ENCODE results near the gene PIP4K2A. TPM values are rescaled to one million over a fixed set of nuclear protein-coding genes. Genes with fewer than 3 reads are reported as not detected.

The PIP4K2A gene
- total and polyA plus RNA-seq, 9 donors, result 4.3 to 85.6 (median 18.4) TPM

- WGBS, 3 donors, result 74 to 77% (median 75%) methylated on average over 5 of the region's 5 CpGs
- H3K36me3 ChIP-seq, result no peaks in the 10 kb centered on the region
- intact Hi-C loops (cut with DNase I), result no loop called here
- TF ChIP-seq EP300 (IDR thresholded peaks at IDR 0.05) (no peak), CTCF (IDR thresholded peaks at IDR 0.05) (no peak), POLR2A (IDR thresholded peaks at IDR 0.05) (no peak)
- H3K4me3 ChIP-seq, result no peak overlapping the region
- H3K27ac ChIP-seq, result no peak overlapping the region
- DNase-seq, result no peak
- peaks cover 4% of the 10 kb centered on the region for H3K4me1 ChIP-seq (ENCODE audit: insufficient read depth)
- no peaks in the 10 kb centered on the region for H3K9me3 ChIP-seq
- no peaks in the 10 kb centered on the region for H3K27me3 ChIP-seq
Measured at GRCh38 chr10:22647244-22647643, 67.1 kb downstream of the PIP4K2A start.

GRCh38 chr10:22646388-22646853 is 68.0 kb downstream of the PIP4K2A start:
- intact Hi-C loops (cut with DNase I), result no loop called here
- no peak for DNase-seq
- WGBS, 3 donors, result 76 to 86% (median 83%) methylated on average over 2 of the region's 2 CpGs
- H3K4me1 ChIP-seq (ENCODE audit: insufficient read depth), result peaks cover 2% of the 10 kb centered on the region
- no peak overlapping the region for H3K4me3 ChIP-seq
- H3K9me3 ChIP-seq, result no peaks in the 10 kb centered on the region
- no peak for TF ChIP-seq CTCF (IDR thresholded peaks at IDR 0.05)
- no peak for TF ChIP-seq EP300 (IDR thresholded peaks at IDR 0.05)
- no peaks in the 10 kb centered on the region for H3K27me3 ChIP-seq
- no peaks in the 10 kb centered on the region for H3K36me3 ChIP-seq
- H3K27ac ChIP-seq, result no peak overlapping the region

- no peaks in the 10 kb centered on the region for H3K27me3 ChIP-seq
- intact Hi-C loops (cut with DNase I), result no loop called here
- no peak for TF ChIP-seq POLR2A (IDR thresholded peaks at IDR 0.05)
- TF ChIP-seq EP300 (IDR thresholded peaks at IDR 0.05), result no peak
- no peak for TF ChIP-seq CTCF (IDR thresholded peaks at IDR 0.05)
- no peak overlapping the region for H3K4me3 ChIP-seq
- no peaks in the 10 kb centered on the region for H3K9me3 ChIP-seq
- H3K4me1 ChIP-seq (ENCODE audit: insufficient read depth), result peaks cover 2% of the 10 kb centered on the region
- no peak for DNase-seq
- WGBS, 3 donors, result 97 to 99% (median 98%) methylated on average over 3 of the region's 3 CpGs
- no peaks in the 10 kb centered on the region for H3K36me3 ChIP-seq
- no peak overlapping the region for H3K27ac ChIP-seq
Measured at GRCh38 chr10:22644222-22644621, 70.2 kb downstream of the PIP4K2A start.

GRCh38 chr10:22643775-22644174 is 70.6 kb downstream of the PIP4K2A start:
- WGBS, 3 donors, result 68 to 90% (median 89%) methylated on average over 4 of the region's 4 CpGs
- no peaks in the 10 kb centered on the region for H3K9me3 ChIP-seq
- no peak for TF ChIP-seq CTCF (IDR thresholded peaks at IDR 0.05)
- no peak for TF ChIP-seq POLR2A (IDR thresholded peaks at IDR 0.05)
- TF ChIP-seq EP300 (IDR thresholded peaks at IDR 0.05), result no peak
- no peak overlapping the region for H3K4me3 ChIP-seq
- no peaks in the 10 kb centered on the region for H3K27me3 ChIP-seq
- peaks cover 2% of the 10 kb centered on the region for H3K4me1 ChIP-seq (ENCODE audit: insufficient read depth)
- H3K27ac ChIP-seq, result no peak overlapping the region
- no peak for DNase-seq
- intact Hi-C loops (cut with DNase I), result no loop called here
- no peaks in the 10 kb centered on the region for H3K36me3 ChIP-seq
